K562 (cell line): ENCODE measurements around the gene MAP7D1. TPM values are rescaled to one million over a fixed set of nuclear protein-coding genes. Genes with fewer than 3 reads are reported as not detected.

Experiments
- BCOR ChIP-seq: fragments of 450-650 bp; IDR thresholded peaks from 2 replicates; pipeline ENCODE4 v1.6.1; 2016
- CHD4 ChIP-seq: fragments of 200-600 bp; sonication (generic); IDR thresholded peaks from 3 replicates; pipeline ENCODE4 v1.6.1; 2012; ENCODE audit warnings: low read depth, mild to moderate bottlenecking, mixed read lengths, low read length, inconsistent platforms; ENCODE audit not compliant: insufficient read depth, insufficient replicate concordance, poor library complexity, severe bottlenecking
- ESRRA ChIP-seq: fragments of 450-650 bp; IDR thresholded peaks from 2 replicates; pipeline ENCODE4 v1.6.1; 2014; ENCODE audit warnings: low read depth, mild to moderate bottlenecking, moderate library complexity, borderline replicate concordance
- GTF2E2 ChIP-seq: fragments of 200-800 bp; sonication (Bioruptor generic); IDR thresholded peaks from 2 replicates; pipeline ENCODE4 v1.6.1; 2016; ENCODE audit warnings: missing genetic modification characterization, missing compliant biosample characterization
- KAT8 ChIP-seq: fragments of 450-650 bp; IDR thresholded peaks from 2 replicates; pipeline ENCODE4 v1.6.1; 2016; ENCODE audit warnings: low read depth, mild to moderate bottlenecking
- NCOA2 ChIP-seq, 2 experiments: fragments of 450-650 bp; IDR thresholded peaks; 2 replicates each; pipeline ENCODE4 v1.6.1; 2018; ENCODE audit warnings: mild to moderate bottlenecking in 2 of 2, moderate library complexity in 1 of 2; ENCODE audit not compliant: partially characterized antibody in 2 of 2
- NFE2 ChIP-seq: IDR thresholded peaks from 2 replicates; pipeline ENCODE4 v1.6.1; 2014; ENCODE audit warnings: antibody characterized with exemption, low read depth
- POLR3A ChIP-seq: IDR thresholded peaks from 2 replicates; pipeline ENCODE4 v1.6.1; 2011; ENCODE audit warnings: borderline replicate concordance, mild to moderate bottlenecking, moderate library complexity; ENCODE audit not compliant: insufficient read length, insufficient read depth; ENCODE audit errors: extremely low read depth
- RBM25 ChIP-seq: fragments of 200-400 bp; formaldehyde crosslinking; IDR thresholded peaks from 2 replicates; pipeline ENCODE4 v1.6.1; 2018; ENCODE audit warnings: low read length, low read depth, moderate library complexity; ENCODE audit not compliant: severe bottlenecking
- RCOR1 ChIP-seq, 2 experiments: IDR thresholded peaks; 2 replicates each; pipeline ENCODE4 v1.6.1; 2012; ENCODE audit warnings: low read depth in 2 of 2, low read length in 2 of 2, borderline replicate concordance in 1 of 2, improper control_type of control experiment in 1 of 2
- SIRT6 ChIP-seq: IDR thresholded peaks from one replicate; pipeline ENCODE4 v1.6.1; 2012; ENCODE audit warnings: low read depth, mild to moderate bottlenecking, control low read depth, inconsistent platforms, low read length, moderate library complexity
- SIX5 ChIP-seq, 2 experiments: IDR thresholded peaks; 2 replicates each; pipeline ENCODE4 v1.6.1; 2011; ENCODE audit warnings: low read length in 2 of 2, borderline replicate concordance in 1 of 2, low read depth in 1 of 2, mild to moderate bottlenecking in 1 of 2, moderate library complexity in 1 of 2; ENCODE audit not compliant: insufficient read depth in 1 of 2
- SMAD4 ChIP-seq: fragments of 250-450 bp; sonication (Bioruptor Pico); conservative IDR thresholded peaks from 2 replicates; pipeline ENCODE4 v1.8.0; 2021; ENCODE audit warnings: inconsistent platforms, mild to moderate bottlenecking, moderate library complexity
- U2AF1 ChIP-seq: fragments of 200-400 bp; formaldehyde crosslinking; optimal IDR thresholded peaks from 2 replicates; pipeline ENCODE3; 2017; ENCODE audit warnings: mild to moderate bottlenecking, low read depth, low read length, moderate library complexity
- polyA plus RNA-seq, 8 experiments: library from polyadenylated mRNA; depleted of rRNA in 4 of 8; stranded (reverse) in 5 of 8; unstranded in 3 of 8; fragments of >200 nt; fragmentation: Nextera tagmentation in 2 of 8; fragmentation: Illumina TruSeq in 1 of 8; extraction: Ambion mirVana in 2 of 8; extraction: Trizol in 1 of 8; gene quantifications; 2 replicates each; pipeline versions ENCODE4 v1.2.1 to v1.2.3, GENCODE V29; 2011 to 2014; ENCODE audit warnings: inconsistent platforms in 1 of 8, missing spikeins in 1 of 8
- total RNA-seq, 7 experiments: library from RNA; depleted of rRNA in 6 of 7; stranded (reverse); fragments of >200 nt in 6 of 7; fragmentation: Illumina TruSeq in 2 of 7; extraction: Trizol in 2 of 7; gene quantifications; 2 replicates each; pipeline versions ENCODE4 v1.2.1 to v1.2.3, GENCODE V29; 2011 to 2021; ENCODE audit warnings: low replicate concordance in 1 of 7
- TF ChIP-seq, protein P1 (sequence below): fragments of 450-650 bp; formaldehyde crosslinking; IDR thresholded peaks from 2 replicates; pipeline ENCODE4 v1.4.0; 2022; ENCODE audit warnings: missing genetic modification characterization
- TF ChIP-seq, protein P2 (sequence below), 2 experiments: fragments of 450-650 bp in 1 of 2; sonication (generic) in 1 of 2; formaldehyde crosslinking; conservative IDR thresholded peaks; 2 replicates each; pipeline versions ENCODE4 v1.4.0 to v1.8.1; 2020 to 2022; ENCODE audit warnings: mild to moderate bottlenecking in 1 of 2, missing genetic modification reagents in 1 of 2
- TF ChIP-seq, protein P3 (sequence below): fragments of 250-450 bp; sonication (Bioruptor Pico); IDR thresholded peaks from 2 replicates; pipeline ENCODE4 v1.8.0; 2021; ENCODE audit warnings: moderate library complexity, mild to moderate bottlenecking, inconsistent platforms
- TF ChIP-seq, protein P4 (sequence below): sonication (generic); formaldehyde crosslinking; IDR thresholded peaks from 2 replicates; pipeline ENCODE4 v1.8.0; 2022; ENCODE audit warnings: mild to moderate bottlenecking, missing genetic modification reagents

Gene MAP7D1
- total and polyA plus RNA-seq, 9 of the 15 experiments (the other 6 are each of a cell fraction or from before 2014, with no cell fraction given), result 3.6 to 108 (median 34.5) TPM

DNA sequence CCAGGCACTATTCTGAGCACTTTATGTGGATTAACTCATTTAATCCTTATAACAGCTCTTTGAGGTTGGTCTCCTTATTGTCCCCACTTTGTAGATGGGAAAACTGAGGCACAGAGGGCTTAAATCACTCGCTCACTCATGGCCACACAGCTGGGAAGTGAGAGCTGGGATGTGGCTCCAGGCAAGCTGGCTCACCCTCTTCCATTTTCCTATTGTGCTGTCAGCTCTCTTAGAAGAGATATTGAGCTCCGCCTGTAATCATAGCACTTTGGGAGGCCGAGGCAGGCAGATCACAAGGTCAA is 27.1 kb upstream of the MAP7D1 start (continued):
- TF ChIP-seq, protein P1, sequence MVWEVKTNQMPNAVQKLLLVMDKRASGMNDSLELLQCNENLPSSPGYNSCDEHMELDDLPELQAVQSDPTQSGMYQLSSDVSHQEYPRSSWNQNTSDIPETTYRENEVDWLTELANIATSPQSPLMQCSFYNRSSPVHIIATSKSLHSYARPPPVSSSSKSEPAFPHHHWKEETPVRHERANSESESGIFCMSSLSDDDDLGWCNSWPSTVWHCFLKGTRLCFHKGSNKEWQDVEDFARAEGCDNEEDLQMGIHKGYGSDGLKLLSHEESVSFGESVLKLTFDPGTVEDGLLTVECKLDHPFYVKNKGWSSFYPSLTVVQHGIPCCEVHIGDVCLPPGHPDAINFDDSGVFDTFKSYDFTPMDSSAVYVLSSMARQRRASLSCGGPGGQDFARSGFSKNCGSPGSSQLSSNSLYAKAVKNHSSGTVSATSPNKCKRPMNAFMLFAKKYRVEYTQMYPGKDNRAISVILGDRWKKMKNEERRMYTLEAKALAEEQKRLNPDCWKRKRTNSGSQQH (CRISPR knock-in tag), result no peak
- TF ChIP-seq, protein P2, sequence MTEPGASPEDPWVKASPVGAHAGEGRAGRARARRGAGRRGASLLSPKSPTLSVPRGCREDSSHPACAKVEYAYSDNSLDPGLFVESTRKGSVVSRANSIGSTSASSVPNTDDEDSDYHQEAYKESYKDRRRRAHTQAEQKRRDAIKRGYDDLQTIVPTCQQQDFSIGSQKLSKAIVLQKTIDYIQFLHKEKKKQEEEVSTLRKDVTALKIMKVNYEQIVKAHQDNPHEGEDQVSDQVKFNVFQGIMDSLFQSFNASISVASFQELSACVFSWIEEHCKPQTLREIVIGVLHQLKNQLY (CRISPR knock-in tag; conservative IDR thresholded peaks at IDR 0.05), result no peak
- TF ChIP-seq U2AF1 (no peak), CHD4 (peak; percentile 59), SMAD4 (CRISPR knock-in tag) (no peak), ESRRA (peak; percentile 23; the same call in 1 of the 2 replicates), BCOR (peak; percentile 95), RBM25 (peak; percentile 94), RCOR1 (IDR thresholded peaks at IDR 0.05; ENCODE audit: borderline replicate concordance in 1 of 2, low read depth in 2 of 2, low read length in 2 of 2) (peak in 1 of 2 experiments; percentile 42; a peak in 1 of 4 replicates), SIRT6 (no peak), KAT8 (no peak), POLR3A (no peak), GTF2E2 (tag) (no peak), SIX5 (IDR thresholded peaks at IDR 0.05; ENCODE audit: borderline replicate concordance in 1 of 2, insufficient read depth in 1 of 2, low read depth in 1 of 2, low read length in 2 of 2) (no peak), NCOA2 (IDR thresholded peaks at IDR 0.05; ENCODE audit: partially characterized antibody in 2 of 2) (no peak), NFE2 (no peak)
- TF ChIP-seq, protein P3, sequence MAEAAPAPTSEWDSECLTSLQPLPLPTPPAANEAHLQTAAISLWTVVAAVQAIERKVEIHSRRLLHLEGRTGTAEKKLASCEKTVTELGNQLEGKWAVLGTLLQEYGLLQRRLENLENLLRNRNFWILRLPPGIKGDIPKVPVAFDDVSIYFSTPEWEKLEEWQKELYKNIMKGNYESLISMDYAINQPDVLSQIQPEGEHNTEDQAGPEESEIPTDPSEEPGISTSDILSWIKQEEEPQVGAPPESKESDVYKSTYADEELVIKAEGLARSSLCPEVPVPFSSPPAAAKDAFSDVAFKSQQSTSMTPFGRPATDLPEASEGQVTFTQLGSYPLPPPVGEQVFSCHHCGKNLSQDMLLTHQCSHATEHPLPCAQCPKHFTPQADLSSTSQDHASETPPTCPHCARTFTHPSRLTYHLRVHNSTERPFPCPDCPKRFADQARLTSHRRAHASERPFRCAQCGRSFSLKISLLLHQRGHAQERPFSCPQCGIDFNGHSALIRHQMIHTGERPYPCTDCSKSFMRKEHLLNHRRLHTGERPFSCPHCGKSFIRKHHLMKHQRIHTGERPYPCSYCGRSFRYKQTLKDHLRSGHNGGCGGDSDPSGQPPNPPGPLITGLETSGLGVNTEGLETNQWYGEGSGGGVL, result no peak
- TF ChIP-seq, protein P4, sequence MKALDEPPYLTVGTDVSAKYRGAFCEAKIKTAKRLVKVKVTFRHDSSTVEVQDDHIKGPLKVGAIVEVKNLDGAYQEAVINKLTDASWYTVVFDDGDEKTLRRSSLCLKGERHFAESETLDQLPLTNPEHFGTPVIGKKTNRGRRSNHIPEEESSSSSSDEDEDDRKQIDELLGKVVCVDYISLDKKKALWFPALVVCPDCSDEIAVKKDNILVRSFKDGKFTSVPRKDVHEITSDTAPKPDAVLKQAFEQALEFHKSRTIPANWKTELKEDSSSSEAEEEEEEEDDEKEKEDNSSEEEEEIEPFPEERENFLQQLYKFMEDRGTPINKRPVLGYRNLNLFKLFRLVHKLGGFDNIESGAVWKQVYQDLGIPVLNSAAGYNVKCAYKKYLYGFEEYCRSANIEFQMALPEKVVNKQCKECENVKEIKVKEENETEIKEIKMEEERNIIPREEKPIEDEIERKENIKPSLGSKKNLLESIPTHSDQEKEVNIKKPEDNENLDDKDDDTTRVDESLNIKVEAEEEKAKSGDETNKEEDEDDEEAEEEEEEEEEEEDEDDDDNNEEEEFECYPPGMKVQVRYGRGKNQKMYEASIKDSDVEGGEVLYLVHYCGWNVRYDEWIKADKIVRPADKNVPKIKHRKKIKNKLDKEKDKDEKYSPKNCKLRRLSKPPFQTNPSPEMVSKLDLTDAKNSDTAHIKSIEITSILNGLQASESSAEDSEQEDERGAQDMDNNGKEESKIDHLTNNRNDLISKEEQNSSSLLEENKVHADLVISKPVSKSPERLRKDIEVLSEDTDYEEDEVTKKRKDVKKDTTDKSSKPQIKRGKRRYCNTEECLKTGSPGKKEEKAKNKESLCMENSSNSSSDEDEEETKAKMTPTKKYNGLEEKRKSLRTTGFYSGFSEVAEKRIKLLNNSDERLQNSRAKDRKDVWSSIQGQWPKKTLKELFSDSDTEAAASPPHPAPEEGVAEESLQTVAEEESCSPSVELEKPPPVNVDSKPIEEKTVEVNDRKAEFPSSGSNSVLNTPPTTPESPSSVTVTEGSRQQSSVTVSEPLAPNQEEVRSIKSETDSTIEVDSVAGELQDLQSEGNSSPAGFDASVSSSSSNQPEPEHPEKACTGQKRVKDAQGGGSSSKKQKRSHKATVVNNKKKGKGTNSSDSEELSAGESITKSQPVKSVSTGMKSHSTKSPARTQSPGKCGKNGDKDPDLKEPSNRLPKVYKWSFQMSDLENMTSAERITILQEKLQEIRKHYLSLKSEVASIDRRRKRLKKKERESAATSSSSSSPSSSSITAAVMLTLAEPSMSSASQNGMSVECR (CRISPR knock-in tag), result no peak
